Aorta (tissue), 5 donors: ENCODE data around the gene OR2B2. TPM values are rescaled to one million over a fixed set of nuclear protein-coding genes. Genes with fewer than 3 reads are reported as not detected.

Experiments
- ATAC-seq: fragments of 200-7000 bp; cut with Tn5 transposase; one replicate; pipeline ENCODE4 v1.9.1; 2022; ENCODE audit warnings: moderate library complexity; ENCODE audit not compliant: low FRiP score
- DNase-seq, 2 donors: peaks; one replicate each; pipeline ENCODE4 v3.0.0-alpha.2; 2020
- H3K27ac ChIP-seq, 2 donors: one replicate each; pipeline ENCODE4 v1.5.1; 2013; ENCODE audit warnings: low read length in 2 of 2, mild to moderate bottlenecking in 2 of 2, moderate library complexity in 2 of 2, control low read depth in 1 of 2, inconsistent platforms in 1 of 2, low read depth in 1 of 2
- H3K27me3 ChIP-seq, 2 donors: one replicate each; pipeline ENCODE4 v1.6.1; 2013; ENCODE audit warnings: control low read depth in 1 of 2, low read length in 1 of 2, mild to moderate bottlenecking in 1 of 2, moderate library complexity in 1 of 2; ENCODE audit not compliant: insufficient read depth in 2 of 2, control insufficient read depth in 1 of 2
- H3K36me3 ChIP-seq, 2 donors: one replicate each; pipeline ENCODE4 v1.6.1; 2013; ENCODE audit warnings: control low read depth in 1 of 2, low read length in 1 of 2, mild to moderate bottlenecking in 1 of 2; ENCODE audit not compliant: insufficient read depth in 2 of 2, control insufficient read depth in 1 of 2
- H3K4me1 ChIP-seq, 2 donors: one replicate each; pipeline ENCODE4 v1.6.1; 2013; ENCODE audit warnings: low read length in 2 of 2, control low read depth in 1 of 2, mild to moderate bottlenecking in 1 of 2, moderate library complexity in 1 of 2; ENCODE audit not compliant: insufficient read depth in 2 of 2, control insufficient read depth in 1 of 2
- H3K4me3 ChIP-seq, 2 donors: one replicate each; pipeline ENCODE4 v1.5.1; 2013; ENCODE audit warnings: low read length in 2 of 2, control low read depth in 1 of 2, mild to moderate bottlenecking in 1 of 2
- H3K9me3 ChIP-seq: one replicate; pipeline ENCODE4 v1.6.1; 2013; ENCODE audit warnings: mild to moderate bottlenecking, low read length; ENCODE audit not compliant: control insufficient read depth
- WGBS, 2 donors: extraction: QIAGEN DNeasy Blood & Tissue Kit; methylation state at CpG; one replicate each; pipeline ENCODE4 v1.1.7; 2013; 5-methylcytosine and 5-hydroxymethylcytosine counted together
- intact Hi-C, 2 donors: fragments of 100-400 bp; cut with DNase I; formaldehyde crosslinking; loops; one replicate each; pipeline versions ENCODE4 v1.14.2 to v1.15.0; 2022
- polyA plus RNA-seq, 2 donors: library from polyadenylated mRNA; stranded (reverse); fragments of 200-250 nt; gene quantifications; one replicate each; pipeline ENCODE4 v1.2.3, GENCODE V29; 2013
- total RNA-seq, 2 donors: library from RNA; stranded (reverse); fragmentation: NEBNext Ultra II Directional; extraction: Animal tissue kit (Norgen Biotek cat#: 25700); gene quantifications; one replicate each; pipeline ENCODE4 v1.2.1, GENCODE V29; 2021
- donor health status: healthy with polysubstance abuse.
- donor health status: Bipolar disorder and iron deficiency.
- donor health status: DM: no; HTN: no; CAD: no.
- donor health status: DM: no; HTN: no; CAD: no.
- donor health status: DM: yes; HTN: yes; CAD: no.

Gene OR2B2
- total and polyA plus RNA-seq, 4 donors, result not detected

DNA sequence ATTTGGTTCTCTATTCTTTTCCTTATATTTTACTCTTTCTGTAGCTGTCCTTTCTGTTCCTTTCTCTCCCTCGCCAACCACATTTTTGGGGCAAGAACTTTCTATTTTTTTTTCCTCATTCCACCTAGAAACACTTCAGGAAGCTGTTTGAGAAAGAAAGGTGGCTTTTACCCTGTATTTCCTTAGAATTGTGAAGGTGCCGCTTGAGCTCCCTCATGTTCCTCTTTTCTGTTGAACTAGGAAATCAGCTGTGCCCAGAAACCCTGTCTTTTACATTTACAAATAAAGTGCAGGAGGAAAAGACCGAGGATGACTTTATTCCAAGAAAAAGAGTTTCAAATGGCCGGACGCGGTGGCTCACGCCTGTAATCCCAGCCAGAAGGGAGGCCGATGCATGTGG lies 38.2 kb downstream of the OR2B2 start:
- no peak overlapping the region for H3K27ac ChIP-seq
- intact Hi-C loops, result no loop called here
- no peaks in the 10 kb centered on the region for H3K9me3 ChIP-seq
- WGBS, 2 donors, result 79 to 85% methylated on average over 8 of the region's 8 CpGs
- DNase-seq (no peak), ATAC-seq (no peak)
- H3K27me3 ChIP-seq, result no peaks in the 10 kb centered on the region
- no peak overlapping the region for H3K4me3 ChIP-seq
- no peaks in the 10 kb centered on the region for H3K36me3 ChIP-seq
- H3K4me1 ChIP-seq, result no peaks in the 10 kb centered on the region

- ATAC-seq (peak; percentile 73), DNase-seq (peak; percentile 81 to 85)
- no peak overlapping the region for H3K27ac ChIP-seq
- 2 to 3% methylated on average over 50 of the region's 50 CpGs for WGBS, 2 donors
- no peaks in the 10 kb centered on the region for H3K9me3 ChIP-seq
- intact Hi-C loops, result no loop called here
- H3K36me3 ChIP-seq, result no peaks in the 10 kb centered on the region
- no peaks in the 10 kb centered on the region for H3K4me1 ChIP-seq
- H3K27me3 ChIP-seq, result no peaks in the 10 kb centered on the region
- peak overlapping the region; percentile 57 to 74 for H3K4me3 ChIP-seq
Observed at GRCh38 chr6:27873021-27873940, 38.9 kb downstream of the OR2B2 start.

DNA sequence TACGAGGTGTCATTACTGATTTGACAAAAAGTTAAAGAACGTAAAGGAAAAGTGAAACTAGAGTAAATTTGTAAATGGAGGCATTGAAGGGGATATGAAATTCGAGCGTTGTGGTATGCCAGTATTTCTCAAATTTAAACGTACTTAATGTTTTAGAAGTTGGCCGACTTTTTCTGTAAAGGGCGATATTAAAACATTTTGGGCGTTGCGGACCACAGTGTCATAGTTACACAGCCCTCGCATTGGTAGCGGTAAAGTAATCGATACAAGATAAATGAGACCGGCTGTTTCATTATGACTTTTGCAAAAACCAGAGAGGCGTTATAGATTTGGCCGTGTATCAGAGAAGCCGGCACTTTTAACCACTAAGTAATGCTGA lies 39.6 kb downstream of the OR2B2 start:
- Histone ChIP-seq H3K36me3 (no peaks in the 10 kb centered on the region), H3K4me1 (no peaks in the 10 kb centered on the region), H3K27me3 (no peaks in the 10 kb centered on the region), H3K27ac (no peak overlapping the region), H3K9me3 (no peaks in the 10 kb centered on the region), H3K4me3 (peak overlapping the region; percentile 57 to 74)
- intact Hi-C loops, result no loop called here
- WGBS, 2 donors, result 1% methylated on average over 16 of the region's 16 CpGs
- ATAC-seq (peak; percentile 2), DNase-seq (no peak)

- DNase-seq, result peak; percentile 82 to 84
Observed at GRCh38 chr6:27871924-27872638, 40.1 kb downstream of the OR2B2 start.

DNA sequence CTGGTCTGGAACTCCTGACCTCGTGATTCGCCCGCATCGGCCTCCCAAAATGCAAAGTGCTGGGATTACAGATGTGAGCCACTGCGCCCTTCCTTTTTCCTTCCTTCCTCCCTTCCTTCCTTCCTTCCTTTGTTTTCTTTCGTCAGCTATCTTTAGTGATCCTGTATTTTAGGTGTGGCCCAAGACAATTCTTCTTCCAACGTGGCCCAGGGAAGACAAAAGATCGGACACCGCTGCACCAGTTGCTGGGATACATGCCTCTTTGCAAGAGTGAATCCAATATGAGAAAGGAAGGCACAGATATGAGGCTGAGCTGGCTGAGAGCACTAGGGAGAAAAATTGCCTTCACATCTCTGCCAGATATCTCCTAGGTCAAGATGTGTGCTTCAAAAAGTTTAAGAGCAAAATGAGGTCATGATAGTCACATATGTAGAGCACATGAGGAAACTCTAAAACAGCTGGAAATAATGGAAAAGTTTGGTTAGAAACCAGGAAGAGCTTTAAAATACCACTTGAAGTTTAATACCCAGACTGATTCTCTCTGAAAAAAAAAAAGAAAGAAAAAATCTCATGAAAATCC lies 41.8 kb downstream of the OR2B2 start:
- no peak for DNase-seq
- Histone ChIP-seq H3K27ac (no peak overlapping the region), H3K4me3 (no peak overlapping the region), H3K36me3 (no peaks in the 10 kb centered on the region), H3K4me1 (no peaks in the 10 kb centered on the region), H3K9me3 (no peaks in the 10 kb centered on the region), H3K27me3 (no peaks in the 10 kb centered on the region)
- WGBS, 2 donors, result 95 to 96% methylated on average over 9 of the region's 9 CpGs
- no peak for ATAC-seq
- intact Hi-C loops, result no loop called here

More at GRCh38 chr6:27871924-27872638, 40.1 kb downstream of the OR2B2 start:
- 3 to 4% methylated on average over 49 of the region's 49 CpGs for WGBS, 2 donors
- intact Hi-C loops, result no loop called here
- Histone ChIP-seq H3K36me3 (no peaks in the 10 kb centered on the region), H3K4me1 (no peaks in the 10 kb centered on the region), H3K9me3 (no peaks in the 10 kb centered on the region), H3K27me3 (no peaks in the 10 kb centered on the region), H3K4me3 (peak overlapping the region; percentile 57 to 74), H3K27ac (no peak overlapping the region)
- ATAC-seq, result peak; percentile 90

- Histone ChIP-seq H3K36me3 (no peaks in the 10 kb centered on the region), H3K4me3 (no peak overlapping the region), H3K9me3 (no peaks in the 10 kb centered on the region), H3K27ac (no peak overlapping the region), H3K27me3 (no peaks in the 10 kb centered on the region), H3K4me1 (no peaks in the 10 kb centered on the region)
- WGBS, 2 donors, result 83 to 87% methylated on average over 3 of the region's 3 CpGs
- ATAC-seq (no peak), DNase-seq (no peak)
- intact Hi-C loops, result no loop called here
Observed at GRCh38 chr6:27868311-27868710, 43.9 kb downstream of the OR2B2 start.

DNA sequence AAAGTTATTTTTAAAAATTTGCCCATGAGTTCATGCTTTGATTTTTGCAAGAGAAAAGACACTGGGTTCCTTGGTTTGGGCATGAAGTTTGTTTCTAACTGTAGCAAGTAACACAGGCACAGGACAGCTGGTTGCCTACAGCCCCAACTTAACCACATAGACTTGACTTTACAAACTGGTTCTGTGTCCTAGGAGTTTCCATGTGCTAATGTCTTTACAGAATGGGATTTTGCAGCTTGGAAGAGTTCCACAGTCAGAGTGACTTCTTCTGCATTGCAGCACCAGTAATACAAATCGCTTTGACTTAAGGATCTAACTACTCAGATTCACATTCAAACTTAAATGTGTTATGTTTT lies 44.3 kb downstream of the OR2B2 start:
- DNase-seq (no peak), ATAC-seq (no peak)
- Histone ChIP-seq H3K27ac (no peak overlapping the region), H3K36me3 (no peaks in the 10 kb centered on the region), H3K9me3 (no peaks in the 10 kb centered on the region), H3K27me3 (no peaks in the 10 kb centered on the region), H3K4me3 (peak overlapping the region in 1 of 2 donors; percentile 9), H3K4me1 (no peaks in the 10 kb centered on the region)
- WGBS, 2 donors, result 81 to 88% methylated on average over 1 of the region's 1 CpG
- intact Hi-C loops, result no loop called here

DNA sequence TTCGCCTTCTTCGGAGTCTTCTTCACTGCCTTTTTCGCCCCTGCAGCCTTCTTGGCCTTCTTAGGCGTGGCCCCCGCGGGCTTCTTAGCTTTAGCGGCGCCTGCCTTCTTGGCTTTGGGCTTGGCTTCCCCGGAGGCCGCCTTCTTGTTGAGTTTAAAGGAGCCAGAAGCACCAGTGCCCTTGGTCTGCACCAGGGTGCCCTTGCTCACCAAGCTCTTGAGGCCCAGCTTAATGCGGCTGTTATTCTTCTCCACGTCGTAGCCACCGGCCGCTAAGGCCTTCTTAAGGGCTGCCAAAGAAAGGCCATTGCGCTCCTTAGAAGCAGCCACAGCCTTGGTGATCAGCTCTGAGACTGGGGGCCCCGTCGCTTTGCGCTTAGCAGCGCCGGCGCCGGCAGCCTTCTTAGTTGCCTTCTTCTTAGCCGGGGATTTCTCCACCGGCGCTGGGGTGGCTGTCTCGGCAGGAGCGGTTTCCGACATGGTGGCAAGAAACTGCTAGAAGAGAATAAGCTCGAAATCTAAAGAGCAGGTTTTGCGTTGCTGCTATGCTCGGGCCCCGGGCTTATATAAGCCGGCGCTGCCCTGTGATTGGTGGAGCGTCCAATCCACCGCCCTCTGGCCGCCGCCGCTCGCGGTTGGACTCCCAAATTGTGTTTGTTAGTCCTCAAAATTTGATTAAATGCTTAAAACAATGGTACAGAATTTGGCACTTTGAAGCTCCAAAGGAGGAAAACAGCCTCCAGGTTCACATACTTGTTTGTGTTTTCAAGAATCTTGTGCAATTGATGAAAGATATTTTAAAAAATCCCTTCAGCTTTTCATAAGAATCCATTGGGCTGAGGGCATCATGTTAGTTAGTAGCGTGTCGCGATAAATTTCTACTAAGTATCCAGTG lies 44.9 kb downstream of the OR2B2 start:
- peak overlapping the region; percentile 9 to 35 for H3K4me3 ChIP-seq
- intact Hi-C loops, result no loop called here
- WGBS, 2 donors, result 1% methylated on average over 45 of the region's 45 CpGs
- ATAC-seq (peak; percentile 53), DNase-seq (peak; percentile 88 to 89)
- no peaks in the 10 kb centered on the region for H3K36me3 ChIP-seq
- H3K9me3 ChIP-seq, result no peaks in the 10 kb centered on the region
- H3K4me1 ChIP-seq, result no peaks in the 10 kb centered on the region
- H3K27ac ChIP-seq, result peak overlapping the region in 1 of 2 donors; percentile 4
- no peaks in the 10 kb centered on the region for H3K27me3 ChIP-seq
